Subcutaneous adipose tissue (tissue), 4 donors: ENCODE measurements around the gene SUGCT. TPM values are rescaled to one million over a fixed set of nuclear protein-coding genes. Genes with fewer than 3 reads are reported as not detected.

Experiments
- total RNA-seq, 4 donors: library from RNA; depleted of rRNA; stranded (reverse); fragments of >200 nt; gene quantifications; one replicate each; pipeline ENCODE4 v1.1.0, GENCODE V29; 2016
- TF ChIP-seq, protein P1 (sequence below): fragments of 450-650 bp; IDR thresholded peaks from one replicate; pipeline ENCODE4 v1.5.1; 2016; ENCODE audit warnings: low read depth, mild to moderate bottlenecking, control low read depth, antibody characterized with exemption, moderate library complexity

The SUGCT gene
- total RNA-seq, 4 donors from 2014 or later, result 1.1 to 3.1 (median 1.8) TPM

DNA sequence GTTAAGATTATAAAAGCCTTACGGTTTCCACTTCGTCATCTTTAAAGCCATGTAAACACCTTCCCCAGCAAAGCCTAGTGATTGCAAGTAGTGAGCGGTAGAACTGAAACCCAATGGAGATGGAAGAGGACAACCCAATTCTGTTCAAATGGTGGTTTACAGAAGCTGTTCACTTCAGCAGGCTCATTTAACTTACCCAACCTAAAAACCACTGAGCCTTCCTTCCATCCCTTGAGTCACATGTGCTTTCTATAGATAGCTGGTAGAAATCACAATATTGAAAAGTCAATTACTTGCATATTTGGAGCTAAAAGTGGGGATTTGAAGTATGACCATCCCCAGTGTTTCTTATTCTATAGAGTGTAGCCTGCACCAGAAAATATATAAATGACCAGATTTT is 667.7 kb downstream of the SUGCT start:
- TF ChIP-seq, protein P1, sequence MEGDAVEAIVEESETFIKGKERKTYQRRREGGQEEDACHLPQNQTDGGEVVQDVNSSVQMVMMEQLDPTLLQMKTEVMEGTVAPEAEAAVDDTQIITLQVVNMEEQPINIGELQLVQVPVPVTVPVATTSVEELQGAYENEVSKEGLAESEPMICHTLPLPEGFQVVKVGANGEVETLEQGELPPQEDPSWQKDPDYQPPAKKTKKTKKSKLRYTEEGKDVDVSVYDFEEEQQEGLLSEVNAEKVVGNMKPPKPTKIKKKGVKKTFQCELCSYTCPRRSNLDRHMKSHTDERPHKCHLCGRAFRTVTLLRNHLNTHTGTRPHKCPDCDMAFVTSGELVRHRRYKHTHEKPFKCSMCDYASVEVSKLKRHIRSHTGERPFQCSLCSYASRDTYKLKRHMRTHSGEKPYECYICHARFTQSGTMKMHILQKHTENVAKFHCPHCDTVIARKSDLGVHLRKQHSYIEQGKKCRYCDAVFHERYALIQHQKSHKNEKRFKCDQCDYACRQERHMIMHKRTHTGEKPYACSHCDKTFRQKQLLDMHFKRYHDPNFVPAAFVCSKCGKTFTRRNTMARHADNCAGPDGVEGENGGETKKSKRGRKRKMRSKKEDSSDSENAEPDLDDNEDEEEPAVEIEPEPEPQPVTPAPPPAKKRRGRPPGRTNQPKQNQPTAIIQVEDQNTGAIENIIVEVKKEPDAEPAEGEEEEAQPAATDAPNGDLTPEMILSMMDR, result no peak

- TF ChIP-seq, protein P1, result no peak
Observed at GRCh38 chr7:40804477-40805215, 669.8 kb downstream of the SUGCT start.

- TF ChIP-seq, protein P1, result no peak
Observed at GRCh38 chr7:40805361-40805760, 670.6 kb downstream of the SUGCT start.

DNA sequence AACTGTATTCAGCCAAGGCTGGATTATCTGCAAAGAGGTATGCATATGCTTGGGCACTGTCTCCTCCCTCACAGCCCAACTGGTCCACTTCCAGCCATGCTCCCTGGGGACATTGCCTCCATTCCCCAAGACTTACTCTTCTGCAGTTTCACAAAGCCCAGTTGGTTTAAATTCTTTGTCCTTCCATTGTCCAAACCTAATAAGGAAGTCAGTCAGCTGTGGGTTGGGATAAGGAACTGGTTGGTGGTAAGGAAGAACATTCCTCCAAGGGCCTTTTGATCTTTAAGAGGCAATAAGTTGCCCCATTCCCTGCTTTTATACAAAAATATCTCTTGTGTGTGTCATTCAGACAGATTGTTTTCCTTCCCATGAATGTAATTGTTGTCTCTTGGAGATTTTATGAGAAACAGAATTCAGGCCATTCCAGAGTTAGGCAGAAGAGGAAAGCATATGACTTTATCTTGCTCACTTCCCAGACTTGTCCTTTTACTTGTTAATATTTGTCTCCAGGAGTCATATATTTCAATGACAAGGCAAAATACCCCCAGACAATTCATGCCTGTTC is 673.7 kb downstream of the SUGCT start:
- TF ChIP-seq, protein P1, result no peak

GRCh38 chr7:40810274-40810673 is 675.5 kb downstream of the SUGCT start:
- TF ChIP-seq, protein P1, result no peak

DNA sequence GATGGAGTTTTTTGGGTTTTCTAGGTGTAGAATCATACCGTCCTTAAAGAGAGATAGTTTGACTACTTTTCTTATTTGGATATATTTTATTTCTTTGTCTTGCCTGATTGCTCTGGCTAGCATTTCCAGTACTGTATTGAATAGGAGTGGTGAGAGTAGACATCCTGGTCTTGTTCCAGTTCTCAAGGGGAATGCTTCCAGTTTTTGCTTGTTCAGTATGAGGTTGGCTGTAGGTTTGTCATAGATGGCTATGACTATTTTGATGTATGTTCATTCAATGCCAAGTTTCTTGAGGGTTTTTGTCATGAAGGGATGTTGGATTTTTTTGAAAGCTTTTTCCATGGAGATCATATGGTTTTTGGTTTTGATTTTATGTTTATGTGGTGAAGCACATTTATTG is 676.9 kb downstream of the SUGCT start:
- TF ChIP-seq, protein P1, result no peak

GRCh38 chr7:40815022-40815421 is 680.2 kb downstream of the SUGCT start:
- TF ChIP-seq, protein P1, result no peak
